ENCODE data around the gene PGBD5. TPM values are rescaled to one million over a fixed set of nuclear protein-coding genes. Genes with fewer than 3 reads are reported as not detected.

Gene PGBD5
- polyA plus RNA-seq, 1 experiment, result 1.0 TPM

- Histone ChIP-seq H3K27me3 (ENCODE audit: control insufficient read depth, insufficient read depth, low read length) (no peaks in the 10 kb centered on the region), H3K4me3 (ENCODE audit: low read depth, low read length) (no peak overlapping the region), H3K9me3 (ENCODE audit: control insufficient read depth, insufficient read depth, low read length) (peaks cover 5% of the 10 kb centered on the region; the same call in 1 of the 2 replicates), H3K27ac (ENCODE audit: low read depth, low read length) (no peak overlapping the region)
- ChIA-PET POLR2A (no interaction called here), CTCF (no interaction called here)
- TF ChIP-seq CTCF (IDR thresholded peaks at IDR 0.05; ENCODE audit: low read depth, low read length), result no peak
- no peak for DNase-seq (ENCODE audit: low read depth, low spot score)
These were observed 96.0 kb downstream of the PGBD5 start for GRCh38 chr1:230330157-230330556.

DNA sequence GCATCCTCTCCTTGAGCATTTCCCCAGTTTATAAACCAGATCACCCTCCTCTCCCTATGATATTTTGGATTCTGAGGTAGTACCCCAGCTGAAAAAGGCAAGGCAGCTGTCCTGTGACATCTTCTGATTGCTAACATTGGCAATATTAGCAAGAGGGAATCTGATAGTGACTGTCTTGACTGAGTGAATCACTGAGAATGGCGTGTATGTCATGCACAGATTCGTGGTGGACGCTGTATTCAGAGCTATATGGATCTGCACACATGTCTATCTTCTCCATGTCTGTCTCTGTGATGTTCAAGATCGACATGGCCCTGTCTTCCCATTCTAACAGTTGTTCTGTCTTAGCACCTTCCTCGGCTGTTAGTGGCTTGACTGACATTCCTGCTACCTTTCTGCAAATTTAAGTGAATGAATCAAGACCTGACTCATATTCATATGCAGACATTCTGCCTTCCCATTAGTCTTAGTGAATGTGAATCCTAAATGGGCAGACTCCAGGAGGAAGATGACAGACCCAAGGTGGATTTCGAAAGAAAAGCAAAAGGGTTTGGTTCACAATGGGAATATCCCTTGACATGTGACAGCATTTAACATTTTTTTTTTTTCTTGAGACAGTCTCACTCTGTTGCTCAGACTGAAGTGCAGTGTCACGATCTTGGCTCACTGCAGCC, 97.7 kb downstream of the PGBD5 start:
- CTCF ChIA-PET, result no interaction called here
- POLR2A ChIA-PET, result no interaction called here
- no peak for TF ChIP-seq CTCF (IDR thresholded peaks at IDR 0.05; ENCODE audit: low read depth, low read length)
- no peak overlapping the region for H3K27ac ChIP-seq (ENCODE audit: low read depth, low read length)
- no peak overlapping the region for H3K4me3 ChIP-seq (ENCODE audit: low read depth, low read length)
- peaks cover 5% of the 10 kb centered on the region; the same call in 1 of the 2 replicates for H3K9me3 ChIP-seq (ENCODE audit: control insufficient read depth, insufficient read depth, low read length)
- H3K27me3 ChIP-seq (ENCODE audit: control insufficient read depth, insufficient read depth, low read length), result no peaks in the 10 kb centered on the region
- no peak for DNase-seq (ENCODE audit: low read depth, low spot score)

- Histone ChIP-seq H3K27me3 (ENCODE audit: control insufficient read depth, insufficient read depth, low read length) (no peaks in the 10 kb centered on the region), H3K4me3 (ENCODE audit: low read depth, low read length) (no peak overlapping the region), H3K9me3 (ENCODE audit: control insufficient read depth, insufficient read depth, low read length) (peaks cover 5% of the 10 kb centered on the region; the same call in 1 of the 2 replicates), H3K27ac (ENCODE audit: low read depth, low read length) (no peak overlapping the region)
- TF ChIP-seq CTCF (IDR thresholded peaks at IDR 0.05; ENCODE audit: low read depth, low read length), result no peak
- no peak for DNase-seq (ENCODE audit: low read depth, low spot score)
- ChIA-PET CTCF (no interaction called here), POLR2A (no interaction called here)
These were observed 98.2 kb downstream of the PGBD5 start for GRCh38 chr1:230327892-230328284.

GRCh38 chr1:230326971-230327891, 98.9 kb downstream of the PGBD5 start:
- Histone ChIP-seq H3K9me3 (ENCODE audit: control insufficient read depth, insufficient read depth, low read length) (no peaks in the 10 kb centered on the region; the same call in 1 of the 2 replicates), H3K27ac (ENCODE audit: low read depth, low read length) (no peak overlapping the region), H3K27me3 (ENCODE audit: control insufficient read depth, insufficient read depth, low read length) (no peaks in the 10 kb centered on the region), H3K4me3 (ENCODE audit: low read depth, low read length) (no peak overlapping the region)
- DNase-seq (ENCODE audit: low read depth, low spot score), result no peak
- CTCF ChIA-PET, result no interaction called here
- TF ChIP-seq CTCF (IDR thresholded peaks at IDR 0.05; ENCODE audit: low read depth, low read length), result no peak
- POLR2A ChIA-PET, result no interaction called here

DNA sequence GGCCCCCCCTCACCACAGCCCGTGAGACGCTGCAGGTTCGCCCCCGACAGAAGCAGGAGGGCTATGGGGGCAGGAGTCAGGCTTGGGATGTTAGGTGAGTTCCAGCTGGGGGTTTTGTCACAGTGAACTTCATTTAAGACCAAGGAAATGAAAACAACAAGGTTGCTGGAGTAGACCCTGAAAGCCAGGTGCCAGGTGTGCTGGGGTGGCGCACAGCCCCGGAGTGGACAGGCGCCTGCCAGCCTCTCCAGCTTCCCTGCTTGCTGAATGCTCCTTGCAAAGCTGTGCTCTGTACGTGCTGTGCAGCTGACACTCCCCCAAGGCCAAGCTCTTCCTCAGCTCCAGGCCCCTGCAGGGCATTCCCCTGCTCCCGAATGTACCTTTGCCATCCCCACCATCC, 102.4 kb downstream of the PGBD5 start:
- H3K27me3 ChIP-seq (ENCODE audit: control insufficient read depth, insufficient read depth, low read length), result no peaks in the 10 kb centered on the region
- no peak overlapping the region for H3K27ac ChIP-seq (ENCODE audit: low read depth, low read length)
- CTCF ChIA-PET, result no interaction called here
- H3K9me3 ChIP-seq (ENCODE audit: control insufficient read depth, insufficient read depth, low read length), result no peaks in the 10 kb centered on the region; the same call in 1 of the 2 replicates
- no peak for DNase-seq (ENCODE audit: low read depth, low spot score)
- TF ChIP-seq CTCF (IDR thresholded peaks at IDR 0.05; ENCODE audit: low read depth, low read length), result no peak
- POLR2A ChIA-PET, result no interaction called here
- H3K4me3 ChIP-seq (ENCODE audit: low read depth, low read length), result no peak overlapping the region

Data from AG04450 (cell line).